GM12865 (cell line): ENCODE measurements around the gene CAB39.
A peak's percentile ranks its signal among the peaks of the same experiment; 100 is the strongest.

Experiments
- DNase-seq: peaks from one replicate; pipeline ENCODE4 v3.0.0; 2010; ENCODE audit warnings: low read depth
- H3K4me3 ChIP-seq: 2 replicates; pipeline ENCODE4 v1.5.1; 2011; ENCODE audit warnings: mild to moderate bottlenecking, low read depth, low read length, control low read depth
- CTCF ChIP-seq: IDR thresholded peaks from 2 replicates; pipeline ENCODE4 v1.5.1; 2011; ENCODE audit warnings: low read length, control low read depth, low read depth, inconsistent platforms; ENCODE audit not compliant: insufficient read depth; ENCODE audit errors: missing control alignments

CAB39 gene

GRCh38 chr2:230735884-230736283 lies 23.2 kb downstream of the CAB39 start:
- TF ChIP-seq CTCF = no peak
- no peak overlapping the region for H3K4me3 ChIP-seq
- DNase-seq = peak; percentile 40

GRCh38 chr2:230737300-230737699 lies 24.7 kb downstream of the CAB39 start:
- H3K4me3 ChIP-seq = no peak overlapping the region
- no peak for DNase-seq
- no peak for TF ChIP-seq CTCF

- no peak for DNase-seq
- TF ChIP-seq CTCF = no peak
- H3K4me3 ChIP-seq = no peak overlapping the region
Measured at GRCh38 chr2:230737791-230738226, 25.2 kb downstream of the CAB39 start.

GRCh38 chr2:230738391-230738811 lies 25.8 kb downstream of the CAB39 start:
- no peak for TF ChIP-seq CTCF
- DNase-seq = no peak
- H3K4me3 ChIP-seq = no peak overlapping the region

GRCh38 chr2:230738924-230739323 lies 26.3 kb downstream of the CAB39 start:
- no peak overlapping the region for H3K4me3 ChIP-seq
- no peak for TF ChIP-seq CTCF
- no peak for DNase-seq

GRCh38 chr2:230739961-230740360 lies 27.3 kb downstream of the CAB39 start:
- TF ChIP-seq CTCF = no peak
- DNase-seq = no peak
- H3K4me3 ChIP-seq = no peak overlapping the region

- no peak for DNase-seq
- H3K4me3 ChIP-seq = no peak overlapping the region
- no peak for TF ChIP-seq CTCF
Measured at GRCh38 chr2:230742781-230743180, 30.1 kb downstream of the CAB39 start.
